ENCODE measurements around the gene PHETA2. TPM values are rescaled to one million over a fixed set of nuclear protein-coding genes. Genes with fewer than 3 reads are reported as not detected.
A peak's percentile ranks its signal among the peaks of the same experiment; 100 is the strongest.
"Not testable (repeated sequence)": the region's sequence is repeated elsewhere in the genome, so short reads cannot be mapped to it uniquely, and the experiment has no call there.

PHETA2 gene
- total RNA-seq, 1 experiment from 2014 or later = 0.22 TPM

- RAD21 ChIA-PET (ENCODE audit: low non-redundant PET in 1 of 2, low total read pairs in 2 of 2, uncharacterized antibody in 2 of 2, unreplicated experiment in 2 of 2); H3K4me2 ChIP-seq (ENCODE audit: low read length); H2AFZ ChIP-seq (ENCODE audit: low read depth, low read length, poor library complexity, severe bottlenecking); H3K36me3 ChIP-seq (ENCODE audit: control insufficient read depth in 1 of 2, insufficient read depth in 2 of 2, low read length in 2 of 2); CTCF ChIA-PET; H3K27ac ChIP-seq (ENCODE audit: low read depth, low read length); ATAC-seq; H3K79me2 ChIP-seq (ENCODE audit: insufficient read depth, low read length); H3K9ac ChIP-seq (ENCODE audit: low read length); intact Hi-C loops (cut with micrococcal nuclease); H3K27me3 ChIP-seq (ENCODE audit: insufficient read depth, low read length); H3K4me1 ChIP-seq (ENCODE audit: control insufficient read depth in 1 of 2, insufficient read depth in 2 of 2, low read length in 2 of 2); DNase-seq (ENCODE audit: low read depth, low spot score); H3K9me2 ChIP-seq (ENCODE audit: insufficient read depth); H4K20me1 ChIP-seq (ENCODE audit: insufficient read depth); POLR2A ChIA-PET; BruUV-seq (replicated peaks); H3K4me3 ChIP-seq (replicated peaks in 1 of 2; ENCODE audit: low read depth in 1 of 2, low read length in 2 of 2): not testable (repeated sequence)
- 0 out of 2 replicates have a peak, but pooled peaks have one; percentile 20 for TF ChIP-seq CBX3 (IDR thresholded peaks at IDR 0.05; ENCODE audit: low read depth)
- H3K9me3 ChIP-seq (ENCODE audit: control insufficient read depth in 1 of 2, insufficient read depth in 1 of 2, low read depth in 1 of 2, low read length in 2 of 2) = peaks cover 8 to 12% of the 10 kb centered on the region in 2 experiments; a peak in 2 of 4 replicates
These were observed 41.4 kb downstream of the PHETA2 start for GRCh38 chr22:42115420-42115830.

GRCh38 chr22:42116848-42117424 is 42.9 kb downstream of the PHETA2 start:
- BruUV-seq (replicated peaks) = no TSS peak
- H3K27ac ChIP-seq (ENCODE audit: low read depth, low read length) = no peak overlapping the region
- POLR2A ChIA-PET = no interaction called here
- no peaks in the 10 kb centered on the region for H3K27me3 ChIP-seq (ENCODE audit: insufficient read depth, low read length)
- DNase-seq (ENCODE audit: low read depth, low spot score) (no peak), ATAC-seq (peak; percentile 59; the same call in 1 of the 2 replicates)
- no peaks in the 10 kb centered on the region for H4K20me1 ChIP-seq (ENCODE audit: insufficient read depth)
- RAD21 ChIA-PET (ENCODE audit: low non-redundant PET in 1 of 2, low total read pairs in 2 of 2, uncharacterized antibody in 2 of 2, unreplicated experiment in 2 of 2) = no interaction called here
- no peak overlapping the region for H3K4me3 ChIP-seq (replicated peaks in 1 of 2; ENCODE audit: low read depth in 1 of 2, low read length in 2 of 2)
- intact Hi-C loops (cut with micrococcal nuclease) = no loop called here
- no peak overlapping the region for H3K9ac ChIP-seq (ENCODE audit: low read length)
- H3K4me2 ChIP-seq (ENCODE audit: low read length) = no peak overlapping the region
- H3K36me3 ChIP-seq (ENCODE audit: control insufficient read depth in 1 of 2, insufficient read depth in 2 of 2, low read length in 2 of 2) = no peaks in the 10 kb centered on the region; a peak in 1 of 4 replicates
- no peak overlapping the region for H2AFZ ChIP-seq (ENCODE audit: low read depth, low read length, poor library complexity, severe bottlenecking)
- H3K9me3 ChIP-seq (ENCODE audit: control insufficient read depth in 1 of 2, insufficient read depth in 1 of 2, low read depth in 1 of 2, low read length in 2 of 2) = peaks cover 8 to 12% of the 10 kb centered on the region in 2 experiments; a peak in 2 of 4 replicates
- H3K79me2 ChIP-seq (ENCODE audit: insufficient read depth, low read length) = no peaks in the 10 kb centered on the region
- H3K4me1 ChIP-seq (ENCODE audit: control insufficient read depth in 1 of 2, insufficient read depth in 2 of 2, low read length in 2 of 2) = no peaks in the 10 kb centered on the region
- CTCF ChIA-PET = interaction anchor here (1.3 kb wide), 1 partner anchor 26 kb away, joined by 4 read pairs; the partner anchor contains the start of gene NDUFA6
- TF ChIP-seq ELF1 (IDR thresholded peaks at IDR 0.05; ENCODE audit: borderline replicate concordance, low read depth) (no peak), SIN3A (IDR thresholded peaks at IDR 0.05; ENCODE audit: low read depth) (no peak), CBX3 (IDR thresholded peaks at IDR 0.05; ENCODE audit: low read depth) (no peak), RAD21 (IDR thresholded peaks at IDR 0.05; ENCODE audit: low read depth) (0 out of 2 replicates have a peak, but pooled peaks have one; percentile 24), CTCF (IDR thresholded peaks at IDR 0.05 in 2 of 3, conservative IDR thresholded peaks at IDR 0.05 in 1 of 3; ENCODE audit: borderline replicate concordance in 1 of 3, insufficient read depth in 1 of 3, low read depth in 2 of 3, low read length in 2 of 3) (peak in 2 of 3 experiments; percentile 3 to 16; a peak in 2 of 6 replicates)
- no peaks in the 10 kb centered on the region for H3K9me2 ChIP-seq (ENCODE audit: insufficient read depth)

GRCh38 chr22:42120231-42121021 is 46.4 kb downstream of the PHETA2 start:
- H3K9me2 ChIP-seq (ENCODE audit: insufficient read depth); H3K4me2 ChIP-seq (ENCODE audit: low read length); H3K27me3 ChIP-seq (ENCODE audit: insufficient read depth, low read length); H3K9ac ChIP-seq (ENCODE audit: low read length); H3K9me3 ChIP-seq (ENCODE audit: control insufficient read depth in 1 of 2, insufficient read depth in 1 of 2, low read depth in 1 of 2, low read length in 2 of 2); POLR2A ChIA-PET; H3K36me3 ChIP-seq (ENCODE audit: control insufficient read depth in 1 of 2, insufficient read depth in 2 of 2, low read length in 2 of 2); DNase-seq (ENCODE audit: low read depth, low spot score); BruUV-seq (replicated peaks); H3K79me2 ChIP-seq (ENCODE audit: insufficient read depth, low read length); H2AFZ ChIP-seq (ENCODE audit: low read depth, low read length, poor library complexity, severe bottlenecking); H3K4me3 ChIP-seq (replicated peaks in 1 of 2; ENCODE audit: low read depth in 1 of 2, low read length in 2 of 2); H3K4me1 ChIP-seq (ENCODE audit: control insufficient read depth in 1 of 2, insufficient read depth in 2 of 2, low read length in 2 of 2); RAD21 ChIA-PET (ENCODE audit: low non-redundant PET in 1 of 2, low total read pairs in 2 of 2, uncharacterized antibody in 2 of 2, unreplicated experiment in 2 of 2); H3K27ac ChIP-seq (ENCODE audit: low read depth, low read length); intact Hi-C loops (cut with micrococcal nuclease); ATAC-seq; H4K20me1 ChIP-seq (ENCODE audit: insufficient read depth); CTCF ChIA-PET: not testable (repeated sequence)
